Epithelial cell of proximal tubule (primary cell): ENCODE results near the gene AGAP3. TPM values are rescaled to one million over a fixed set of nuclear protein-coding genes. Genes with fewer than 3 reads are reported as not detected.

Experiments used
- DNase-seq: peaks from one replicate; pipeline ENCODE4 v3.0.0-alpha.2; 2011; ENCODE audit warnings: low read depth
- H3K4me3 ChIP-seq: 2 replicates; pipeline ENCODE4 v1.5.1; 2011; ENCODE audit warnings: low read depth, mild to moderate bottlenecking, low read length
- total RNA-seq: library from RNA; depleted of rRNA; stranded (reverse); fragments of >200 nt; gene quantifications from 2 replicates; pipeline ENCODE4 v1.2.3, GENCODE V29; 2015
- TF ChIP-seq, protein P1 (sequence below): conservative IDR thresholded peaks from 2 replicates; pipeline ENCODE4 v1.5.1; 2012; ENCODE audit warnings: low read depth, mild to moderate bottlenecking, low read length

Gene AGAP3
- total RNA-seq, 1 donor from 2014 or later, result 60.1 TPM

GRCh38 chr7:151173386-151174245, 87.3 kb downstream of the AGAP3 start:
- H3K4me3 ChIP-seq, result no peak overlapping the region
- TF ChIP-seq, protein P1, sequence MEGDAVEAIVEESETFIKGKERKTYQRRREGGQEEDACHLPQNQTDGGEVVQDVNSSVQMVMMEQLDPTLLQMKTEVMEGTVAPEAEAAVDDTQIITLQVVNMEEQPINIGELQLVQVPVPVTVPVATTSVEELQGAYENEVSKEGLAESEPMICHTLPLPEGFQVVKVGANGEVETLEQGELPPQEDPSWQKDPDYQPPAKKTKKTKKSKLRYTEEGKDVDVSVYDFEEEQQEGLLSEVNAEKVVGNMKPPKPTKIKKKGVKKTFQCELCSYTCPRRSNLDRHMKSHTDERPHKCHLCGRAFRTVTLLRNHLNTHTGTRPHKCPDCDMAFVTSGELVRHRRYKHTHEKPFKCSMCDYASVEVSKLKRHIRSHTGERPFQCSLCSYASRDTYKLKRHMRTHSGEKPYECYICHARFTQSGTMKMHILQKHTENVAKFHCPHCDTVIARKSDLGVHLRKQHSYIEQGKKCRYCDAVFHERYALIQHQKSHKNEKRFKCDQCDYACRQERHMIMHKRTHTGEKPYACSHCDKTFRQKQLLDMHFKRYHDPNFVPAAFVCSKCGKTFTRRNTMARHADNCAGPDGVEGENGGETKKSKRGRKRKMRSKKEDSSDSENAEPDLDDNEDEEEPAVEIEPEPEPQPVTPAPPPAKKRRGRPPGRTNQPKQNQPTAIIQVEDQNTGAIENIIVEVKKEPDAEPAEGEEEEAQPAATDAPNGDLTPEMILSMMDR, result no peak
- DNase-seq, result no peak

DNA sequence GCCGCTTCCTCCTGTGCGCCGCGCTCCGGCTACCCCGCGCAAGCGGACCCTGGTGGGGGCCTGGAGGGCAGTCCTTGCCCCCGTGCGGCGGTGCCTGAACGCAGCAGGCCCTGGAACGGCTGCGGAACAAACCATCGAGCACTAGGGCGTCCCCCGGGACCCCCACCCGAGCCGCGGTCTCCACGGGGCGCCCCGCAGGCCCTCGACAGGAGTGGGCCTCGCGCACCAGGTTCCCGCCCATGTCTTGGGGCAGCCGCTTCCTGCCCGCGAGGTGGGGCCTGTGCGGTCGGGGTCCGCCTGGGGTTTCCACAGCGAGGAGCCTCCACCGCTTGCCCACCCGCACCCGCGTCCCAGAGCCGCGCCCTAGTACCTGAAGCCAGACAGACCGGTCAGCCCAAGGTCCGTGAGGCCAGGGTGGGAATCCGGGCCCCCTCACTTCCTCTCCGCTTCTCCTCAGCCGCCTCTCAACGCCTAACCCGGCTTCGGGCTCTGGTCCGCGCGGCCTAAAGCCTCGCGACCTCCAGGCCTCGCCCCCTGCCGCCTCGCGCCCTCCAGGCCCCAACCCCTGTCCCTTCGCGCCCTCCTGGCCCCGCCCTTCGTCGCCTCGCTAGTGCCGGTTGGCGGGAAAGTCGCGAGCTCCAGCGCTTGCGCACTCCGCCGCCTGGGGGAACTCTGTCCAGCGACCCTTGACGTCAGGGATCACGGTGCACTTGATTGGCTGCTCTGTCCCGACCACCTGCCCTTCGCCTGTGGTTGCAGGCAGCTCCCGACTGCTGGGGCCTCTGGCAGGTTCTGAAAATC, 88.2 kb downstream of the AGAP3 start:
- no peak for DNase-seq
- no peak overlapping the region for H3K4me3 ChIP-seq
- TF ChIP-seq, protein P1, result no peak

DNA sequence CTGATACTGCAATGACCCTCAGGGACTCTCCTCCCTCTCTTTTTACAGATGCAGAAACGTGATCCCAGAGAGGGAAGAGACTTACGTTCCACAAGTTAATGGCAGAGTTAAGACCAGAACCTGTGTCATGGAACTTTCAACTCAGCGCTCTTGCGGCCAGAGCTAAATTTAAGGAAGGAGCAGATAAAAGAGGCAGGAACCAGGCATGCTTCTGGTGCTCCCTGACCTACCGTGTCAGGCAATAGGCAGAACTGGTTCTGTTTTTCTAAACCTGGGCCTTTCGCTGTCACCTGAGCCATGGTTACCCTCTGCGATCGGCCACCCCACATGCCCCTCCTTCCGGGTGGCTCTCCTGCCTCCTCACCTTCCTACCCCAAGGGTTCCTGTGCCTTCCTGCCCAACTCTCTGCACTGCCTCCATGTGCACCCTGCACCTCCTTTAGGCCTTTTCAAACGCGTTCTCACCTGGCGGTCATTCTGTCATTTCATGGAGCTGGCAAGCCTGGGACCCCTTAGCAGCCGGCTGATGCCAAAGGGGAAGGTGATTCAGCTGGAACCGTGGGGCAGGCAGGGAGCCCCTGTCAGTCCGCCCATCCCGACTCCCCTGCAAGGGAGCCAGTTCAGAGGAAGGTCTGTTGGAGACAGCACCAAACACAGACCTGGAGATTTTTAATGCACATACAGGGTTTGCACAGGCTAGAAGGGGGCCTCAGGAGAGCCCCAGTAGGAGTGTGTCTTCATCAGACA, 88.9 kb downstream of the AGAP3 start:
- TF ChIP-seq, protein P1, result no peak
- no peak overlapping the region for H3K4me3 ChIP-seq
- DNase-seq, result no peak

- no peak for DNase-seq
- TF ChIP-seq, protein P1, result no peak
- no peak overlapping the region for H3K4me3 ChIP-seq
Measured at GRCh38 chr7:151175793-151176311, 89.6 kb downstream of the AGAP3 start.

DNA sequence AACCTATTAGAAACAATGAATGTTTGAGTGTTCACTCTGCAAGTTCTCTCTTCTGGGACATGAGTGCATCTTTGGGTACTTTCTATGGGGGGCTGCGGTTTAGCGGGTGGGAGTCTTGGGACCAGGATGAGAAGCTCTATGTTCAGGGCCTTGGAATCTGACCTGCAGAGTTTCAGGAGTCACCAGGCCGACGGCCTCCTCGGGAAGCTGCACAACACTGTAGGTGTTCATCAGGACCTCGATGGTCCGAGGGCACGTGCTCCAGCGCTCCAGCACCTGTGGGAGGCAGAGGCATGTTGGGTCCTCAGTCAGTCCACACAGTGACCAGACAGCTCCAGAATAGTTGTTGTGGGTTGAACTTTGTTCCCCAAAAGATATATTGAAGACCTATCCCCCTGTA, 90.1 kb downstream of the AGAP3 start:
- DNase-seq, result no peak
- TF ChIP-seq, protein P1, result no peak
- H3K4me3 ChIP-seq, result no peak overlapping the region

DNA sequence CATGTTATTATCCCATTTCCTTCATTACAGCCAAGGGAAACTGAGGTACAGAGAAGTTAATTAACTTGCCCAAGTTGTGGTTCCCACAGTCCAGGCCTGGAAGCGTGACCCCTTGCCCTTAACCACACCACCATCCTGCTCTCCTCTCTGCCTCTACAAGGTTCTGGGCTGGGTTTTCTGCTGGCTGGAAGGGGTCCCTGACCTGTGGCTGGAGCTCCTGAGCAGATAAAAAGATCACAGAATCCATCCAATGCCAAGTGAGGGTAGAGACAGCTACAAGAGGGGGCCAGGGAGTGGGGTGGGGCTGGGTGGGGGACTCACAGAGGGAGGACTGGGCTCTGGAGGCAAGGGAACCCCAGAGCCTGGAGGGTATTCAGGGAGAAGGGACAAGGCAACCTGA, 91.0 kb downstream of the AGAP3 start:
- no peak for DNase-seq
- TF ChIP-seq, protein P1, result no peak
- no peak overlapping the region for H3K4me3 ChIP-seq
